MM.1S (cell line): Measurements from ENCODE around the gene AP2A1.

Experiments
- DNase-seq: peaks from one replicate; pipeline ENCODE4 v3.0.0-alpha.2; 2015
- H2AFZ ChIP-seq: fragments of 300-600 bp; sonication (generic); 2 replicates; pipeline ENCODE4 v1.6.0; 2016; ENCODE audit warnings: antibody characterized with exemption, low read length
- H3F3A ChIP-seq: fragments of 300-600 bp; sonication (generic); 2 replicates; pipeline ENCODE4 v1.6.1; 2016; ENCODE audit warnings: mild to moderate bottlenecking, antibody characterized with exemption, low read length, moderate library complexity, mixed read lengths; ENCODE audit not compliant: insufficient read depth
- H3K27ac ChIP-seq: fragments of 300-600 bp; sonication (generic); 2 replicates; pipeline ENCODE4 v1.5.1; 2016; ENCODE audit warnings: mild to moderate bottlenecking, low read length
- H3K27me3 ChIP-seq: fragments of 300-600 bp; sonication (generic); replicated peaks from 2 replicates; pipeline ENCODE4 v1.6.0; 2016; ENCODE audit warnings: low read length; ENCODE audit not compliant: insufficient read depth
- H3K36me3 ChIP-seq: fragments of 300-600 bp; sonication (generic); replicated peaks from 2 replicates; pipeline ENCODE4 v1.6.1; 2016; ENCODE audit warnings: mild to moderate bottlenecking, low read length, mixed read lengths; ENCODE audit not compliant: insufficient read depth
- H3K4me1 ChIP-seq: fragments of 300-600 bp; sonication (generic); 2 replicates; pipeline ENCODE4 v1.6.1; 2016; ENCODE audit warnings: low read length, mixed read lengths
- H3K4me2 ChIP-seq: fragments of 300-600 bp; sonication (generic); 2 replicates; pipeline ENCODE4 v1.6.0; 2016; ENCODE audit warnings: low read depth, low read length
- H3K4me3 ChIP-seq: fragments of 300-600 bp; sonication (generic); 2 replicates; pipeline ENCODE4 v1.5.1; 2016; ENCODE audit warnings: low read length, mixed read lengths
- H3K79me2 ChIP-seq: fragments of 300-600 bp; sonication (generic); 2 replicates; pipeline ENCODE4 v1.6.1; 2016; ENCODE audit warnings: mixed run types, low read length, mixed read lengths
- H3K9ac ChIP-seq: fragments of 300-600 bp; sonication (generic); 2 replicates; pipeline ENCODE4 v1.6.1; 2016; ENCODE audit warnings: low read length, mixed read lengths
- H3K9me2 ChIP-seq: fragments of 300-600 bp; sonication (generic); replicated peaks from 2 replicates; pipeline ENCODE4 v1.6.1; 2016; ENCODE audit warnings: mild to moderate bottlenecking, low read length, mixed read lengths; ENCODE audit not compliant: insufficient read depth
- H3K9me3 ChIP-seq: fragments of 300-600 bp; sonication (generic); replicated peaks from 2 replicates; pipeline ENCODE4 v1.6.1; 2016; ENCODE audit warnings: mild to moderate bottlenecking, low read length, mixed read lengths; ENCODE audit not compliant: insufficient read depth
- H4K20me1 ChIP-seq: fragments of 300-600 bp; sonication (generic); 2 replicates; pipeline ENCODE4 v1.6.1; 2016; ENCODE audit warnings: mild to moderate bottlenecking, low read length, moderate library complexity, mixed read lengths; ENCODE audit not compliant: insufficient read depth
- EZH2 ChIP-seq: fragments of 300-600 bp; sonication (generic); optimal IDR thresholded peaks from 2 replicates; pipeline ENCODE3; 2017; ENCODE audit warnings: low read depth, mild to moderate bottlenecking, antibody characterized with exemption, low read length, mixed read lengths
- EZH2phosphoT487 ChIP-seq: fragments of 300-600 bp; sonication (generic); IDR thresholded peaks from 2 replicates; pipeline ENCODE4 v1.6.1; 2018; ENCODE audit warnings: antibody characterized with exemption, low read length
- TF ChIP-seq, protein P1 (sequence below): fragments of 300-600 bp; sonication (generic); IDR thresholded peaks from 2 replicates; pipeline ENCODE4 v1.5.1; 2016; ENCODE audit warnings: antibody characterized with exemption, low read length, mixed read lengths

The AP2A1 gene

DNA sequence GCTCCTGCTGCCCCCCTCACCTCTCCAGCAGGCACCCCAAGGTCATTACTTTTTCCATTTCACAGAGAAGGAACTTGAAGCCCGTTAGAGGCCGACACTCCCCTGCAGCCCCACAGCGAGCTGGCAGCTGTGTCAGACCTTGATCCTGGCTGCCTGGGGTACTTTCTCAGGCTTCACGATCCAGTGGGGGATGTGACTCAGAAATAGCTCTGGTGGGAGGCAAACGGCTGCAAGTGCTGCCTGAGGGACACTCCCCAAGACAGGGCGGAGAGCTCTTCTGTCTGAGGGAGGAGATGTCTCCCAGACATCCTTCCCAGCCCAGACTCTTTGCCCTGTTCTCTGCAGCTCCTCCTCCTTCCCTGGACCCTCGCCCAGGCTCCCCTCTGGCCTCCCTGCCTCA, 8.5 kb upstream of the AP2A1 start:
- H3K4me1 ChIP-seq: no peaks in the 10 kb centered on the region
- no peak overlapping the region for H3K4me3 ChIP-seq
- no peaks in the 10 kb centered on the region for H4K20me1 ChIP-seq
- no peaks in the 10 kb centered on the region for H3K9me3 ChIP-seq
- H3K36me3 ChIP-seq: no peaks in the 10 kb centered on the region
- TF ChIP-seq, protein P1, sequence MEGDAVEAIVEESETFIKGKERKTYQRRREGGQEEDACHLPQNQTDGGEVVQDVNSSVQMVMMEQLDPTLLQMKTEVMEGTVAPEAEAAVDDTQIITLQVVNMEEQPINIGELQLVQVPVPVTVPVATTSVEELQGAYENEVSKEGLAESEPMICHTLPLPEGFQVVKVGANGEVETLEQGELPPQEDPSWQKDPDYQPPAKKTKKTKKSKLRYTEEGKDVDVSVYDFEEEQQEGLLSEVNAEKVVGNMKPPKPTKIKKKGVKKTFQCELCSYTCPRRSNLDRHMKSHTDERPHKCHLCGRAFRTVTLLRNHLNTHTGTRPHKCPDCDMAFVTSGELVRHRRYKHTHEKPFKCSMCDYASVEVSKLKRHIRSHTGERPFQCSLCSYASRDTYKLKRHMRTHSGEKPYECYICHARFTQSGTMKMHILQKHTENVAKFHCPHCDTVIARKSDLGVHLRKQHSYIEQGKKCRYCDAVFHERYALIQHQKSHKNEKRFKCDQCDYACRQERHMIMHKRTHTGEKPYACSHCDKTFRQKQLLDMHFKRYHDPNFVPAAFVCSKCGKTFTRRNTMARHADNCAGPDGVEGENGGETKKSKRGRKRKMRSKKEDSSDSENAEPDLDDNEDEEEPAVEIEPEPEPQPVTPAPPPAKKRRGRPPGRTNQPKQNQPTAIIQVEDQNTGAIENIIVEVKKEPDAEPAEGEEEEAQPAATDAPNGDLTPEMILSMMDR: no peak
- TF ChIP-seq EZH2phosphoT487: no peak
- no peaks in the 10 kb centered on the region for H3F3A ChIP-seq
- no peak overlapping the region for H3K4me2 ChIP-seq
- H3K9ac ChIP-seq: no peak overlapping the region
- H3K79me2 ChIP-seq: no peaks in the 10 kb centered on the region
- H2AFZ ChIP-seq: no peak overlapping the region
- no peak for DNase-seq
- no peaks in the 10 kb centered on the region for H3K9me2 ChIP-seq
- H3K27ac ChIP-seq: no peak overlapping the region
- H3K27me3 ChIP-seq: peaks cover 21% of the 10 kb centered on the region

DNA sequence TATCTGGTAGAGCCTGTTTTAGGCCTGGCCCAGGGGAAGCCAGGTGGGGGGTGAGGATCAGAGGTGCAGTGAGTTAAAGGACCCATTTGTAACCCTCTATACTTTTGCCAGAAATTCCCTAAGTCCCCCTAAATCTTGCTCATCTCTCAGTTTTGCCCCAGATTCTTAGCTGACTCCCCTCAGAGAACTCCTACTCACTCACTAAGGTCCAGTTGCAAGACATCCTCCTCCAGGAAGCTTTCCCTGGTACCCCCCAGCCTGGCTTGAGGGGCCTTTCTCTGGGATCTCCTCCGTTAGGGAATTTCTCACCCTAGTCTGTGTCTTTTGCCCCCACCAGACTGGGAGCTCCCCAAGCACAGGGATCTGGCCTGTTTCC, 5.6 kb upstream of the AP2A1 start:
- 0 out of 2 replicates have a peak, but pooled peaks cover 5% of the 10 kb centered on the region for H3F3A ChIP-seq
- H3K4me2 ChIP-seq: no peak overlapping the region
- no peaks in the 10 kb centered on the region for H4K20me1 ChIP-seq
- no peak overlapping the region for H2AFZ ChIP-seq
- H3K4me3 ChIP-seq: no peak overlapping the region
- TF ChIP-seq EZH2phosphoT487 (no peak), EZH2 (no peak)
- TF ChIP-seq, protein P1: no peak
- H3K9me2 ChIP-seq: no peaks in the 10 kb centered on the region
- H3K79me2 ChIP-seq: no peaks in the 10 kb centered on the region
- H3K9ac ChIP-seq: no peak overlapping the region
- H3K27ac ChIP-seq: no peak overlapping the region
- H3K4me1 ChIP-seq: peaks cover 5% of the 10 kb centered on the region
- no peak for DNase-seq
- no peaks in the 10 kb centered on the region for H3K9me3 ChIP-seq
- H3K27me3 ChIP-seq: peaks cover 17% of the 10 kb centered on the region
- H3K36me3 ChIP-seq: no peaks in the 10 kb centered on the region

DNA sequence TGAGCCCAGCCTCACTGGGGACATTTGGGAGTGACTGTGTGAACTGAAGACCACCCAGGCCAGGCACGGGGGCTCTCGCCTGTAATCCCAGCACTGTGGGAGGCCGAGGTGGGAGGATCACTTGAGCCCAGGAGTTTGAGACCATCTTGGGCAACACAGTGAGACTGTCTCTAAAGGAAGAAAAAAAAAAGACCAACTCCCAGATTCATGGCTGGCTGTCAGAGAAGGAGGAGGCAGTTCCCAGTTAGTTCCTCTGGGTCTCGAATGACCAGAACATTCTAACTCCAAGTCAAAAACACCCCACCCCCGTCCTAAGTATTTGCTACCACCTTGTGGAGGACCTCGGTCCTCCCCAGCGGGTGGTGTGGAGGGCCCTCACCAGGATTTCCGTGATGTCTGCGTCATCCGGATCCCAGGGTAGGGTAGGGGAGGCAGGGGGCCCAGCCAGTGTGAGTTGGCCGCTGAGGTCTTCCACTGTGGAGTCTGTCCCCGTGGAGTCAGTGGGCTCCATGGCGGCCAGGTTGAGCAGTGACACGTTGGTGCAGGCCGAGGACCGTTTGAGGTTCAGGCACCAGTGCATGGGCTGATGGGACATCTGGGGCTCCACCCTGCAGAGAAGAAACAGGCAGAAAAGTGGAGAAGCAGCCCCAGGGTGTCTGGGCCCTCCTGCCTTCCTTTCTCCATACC, 5.0 kb upstream of the AP2A1 start:
- H3K9ac ChIP-seq: no peak overlapping the region
- H3K27ac ChIP-seq: no peak overlapping the region
- 0 out of 2 replicates have a peak, but pooled peaks cover 5% of the 10 kb centered on the region for H3F3A ChIP-seq
- no peaks in the 10 kb centered on the region for H3K36me3 ChIP-seq
- H3K9me2 ChIP-seq: no peaks in the 10 kb centered on the region
- no peaks in the 10 kb centered on the region for H3K9me3 ChIP-seq
- H3K4me3 ChIP-seq: no peak overlapping the region
- TF ChIP-seq EZH2phosphoT487 (no peak), EZH2 (no peak)
- TF ChIP-seq, protein P1: no peak
- no peak overlapping the region for H2AFZ ChIP-seq
- H3K27me3 ChIP-seq: peaks cover 17% of the 10 kb centered on the region
- no peak overlapping the region for H3K4me2 ChIP-seq
- H3K4me1 ChIP-seq: peaks cover 5% of the 10 kb centered on the region
- no peak for DNase-seq
- no peaks in the 10 kb centered on the region for H3K79me2 ChIP-seq
- no peaks in the 10 kb centered on the region for H4K20me1 ChIP-seq
